Adrenal gland (tissue), 12 donors: ENCODE results near the gene ERC2. TPM values are rescaled to one million over a fixed set of nuclear protein-coding genes. Genes with fewer than 3 reads are reported as not detected.

ENCODE experiments used
- DNase-seq, 7 donors: peaks; one replicate each; pipeline ENCODE4 v3.0.0-alpha.2; 2019 to 2020
- H3K27ac ChIP-seq, 5 donors: fragments of 200-600 bp; sonication (generic) in 4 of 5; 1 replicate in 3 of 5; 2 replicates in 2 of 5; pipeline versions ENCODE4 v1.5.1 to v1.8.0; 2016 to 2020; ENCODE audit warnings: mild to moderate bottlenecking in 1 of 5
- H3K27me3 ChIP-seq: fragments of 200-600 bp; 2 replicates; pipeline ENCODE4 v1.8.0; 2021
- H3K36me3 ChIP-seq, 2 donors: fragments of 200-600 bp; replicated peaks in 1 of 2; 1 replicate in 1 of 2; 2 replicates in 1 of 2; pipeline versions ENCODE4 v1.5.1 to v1.8.0; 2018 to 2022
- H3K4me1 ChIP-seq, 2 donors: fragments of 200-600 bp; replicated peaks in 1 of 2; 1 replicate in 1 of 2; 2 replicates in 1 of 2; pipeline versions ENCODE4 v1.5.1 to v1.8.0; 2018 to 2021
- H3K4me3 ChIP-seq, 4 donors: fragments of 200-600 bp; sonication (generic) in 3 of 4; one replicate each; pipeline ENCODE4 v1.5.1; 2016 to 2018
- H3K9me3 ChIP-seq, 3 donors: fragments of 200-600 bp; sonication (generic) in 1 of 3; replicated peaks in 1 of 3; 1 replicate in 2 of 3; 2 replicates in 1 of 3; pipeline versions ENCODE4 v1.5.1 to v1.8.0; 2016 to 2021
- CTCF ChIP-seq, 6 experiments: fragments of 450-650 bp in 4 of 6; fragments of 200-600 bp in 2 of 6; sonication (generic) in 1 of 6; IDR thresholded peaks; 1 replicate in 5 of 6; 2 replicates in 1 of 6; pipeline versions ENCODE4 v1.5.1 to v1.8.0; 2016 to 2021; ENCODE audit warnings: antibody characterized with exemption in 6 of 6, mild to moderate bottlenecking in 2 of 6, moderate library complexity in 1 of 6
- POLR2A ChIP-seq, 2 donors: fragments of 450-650 bp; IDR thresholded peaks; one replicate each; pipeline ENCODE4 v1.6.1; 2017; ENCODE audit warnings: antibody characterized with exemption in 2 of 2, mild to moderate bottlenecking in 2 of 2, moderate library complexity in 1 of 2
- WGBS, 4 donors: extraction: QIAGEN DNeasy Blood & Tissue Kit in 2 of 4; methylation state at CpG; one replicate each; pipeline versions ENCODE4 v1.1.5 to v1.1.7; 2013 to 2017; 5-methylcytosine and 5-hydroxymethylcytosine counted together
- intact Hi-C, 2 donors: fragments of 100-400 bp; cut with DNase I; formaldehyde crosslinking; loops; one replicate each; pipeline versions ENCODE4 v1.14.1 to v1.15.0; 2022 to 2023
- polyA plus RNA-seq, 3 donors: library from polyadenylated mRNA; stranded (reverse); fragments of 200-250 nt in 2 of 3; fragments of 350-450 nt in 1 of 3; fragmentation: Illumina TruSeq in 1 of 3; extraction: RNeasy Lipid Tissue Mini Kit (QIAGEN cat#74804) in 1 of 3; gene quantifications; one replicate each; pipeline ENCODE4 v1.2.3, GENCODE V29; 2013 to 2014
- total RNA-seq, 9 donors: library from RNA; depleted of rRNA in 4 of 9; stranded (reverse); fragments of >200 nt in 4 of 9; fragments of 120-200 nt in 1 of 9; fragmentation: NEBNext Ultra II Directional in 1 of 9; extraction: Animal tissue kit (Norgen Biotek cat#: 25700) in 1 of 9; gene quantifications; one replicate each; pipeline versions ENCODE4 v1.1.0 to v1.2.4, GENCODE V29; 2013 to 2023
- donor health status: healthy with polysubstance abuse.
- donor health status: Bipolar disorder and iron deficiency.
- donor health status: DM: yes; HTN: yes; CAD: no.
- donor health status: DM: no; HTN: no; CAD: no.
- donor health status: DM: no; HTN: no; CAD: no.
- donor health status: DM: yes; HTN: yes; CAD: no.

The ERC2 gene
- total and polyA plus RNA-seq, 12 donors, result 0.47 to 5.8 (median 1.5) TPM

DNA sequence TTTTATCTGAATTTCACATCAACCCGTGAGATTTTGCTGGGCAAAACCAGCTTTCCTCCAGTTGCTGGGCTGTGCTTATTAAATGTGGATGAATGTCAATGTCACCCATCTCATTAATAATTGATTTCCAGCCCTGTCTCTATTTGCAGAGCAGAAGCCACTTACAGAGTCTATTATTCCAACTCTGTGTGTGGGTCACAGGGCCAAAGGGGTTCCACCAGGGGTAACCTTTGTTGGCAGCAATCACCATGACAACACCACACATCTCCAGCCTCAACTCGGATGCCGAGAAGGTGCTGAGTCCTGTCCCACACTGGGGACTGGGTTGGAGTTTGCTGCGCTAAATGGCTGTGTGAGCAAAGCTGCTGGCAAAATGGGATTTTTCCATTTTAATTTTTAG, 930.1 kb downstream of the ERC2 start:
- no peaks in the 10 kb centered on the region for H3K27me3 ChIP-seq
- WGBS, 4 donors, result 76 to 86% (median 83%) methylated on average over 4 of the region's 4 CpGs
- no peak for DNase-seq
- TF ChIP-seq POLR2A (IDR thresholded peaks at IDR 0.05) (no peak), CTCF (IDR thresholded peaks at IDR 0.05) (no peak)
- H3K9me3 ChIP-seq, result no peaks in the 10 kb centered on the region
- H3K4me1 ChIP-seq, result peaks cover 0 to 4% of the 10 kb centered on the region in 2 donors
- H3K27ac ChIP-seq, result no peak overlapping the region
- intact Hi-C loops, result no loop called here
- no peak overlapping the region for H3K4me3 ChIP-seq
- no peaks in the 10 kb centered on the region for H3K36me3 ChIP-seq

DNA sequence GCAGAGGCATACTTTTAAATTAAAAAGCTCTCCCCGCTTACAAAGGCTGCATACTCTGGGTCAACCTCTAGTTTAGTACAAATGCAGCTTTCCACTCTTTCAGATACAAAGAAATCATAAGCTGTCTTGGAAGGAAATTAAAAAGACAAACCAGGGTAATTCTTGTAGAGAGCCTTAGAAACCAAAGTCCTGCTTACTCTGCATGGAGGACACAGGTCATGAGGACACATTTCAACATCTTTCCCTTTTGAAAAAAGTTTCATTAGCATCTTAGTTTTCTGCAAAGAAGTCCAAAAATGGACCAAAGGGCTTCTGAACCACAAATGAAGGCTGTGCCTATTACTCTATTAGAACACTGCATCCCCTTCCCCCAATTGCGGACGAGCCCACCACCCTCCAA, 930.7 kb downstream of the ERC2 start:
- Histone ChIP-seq H3K36me3 (no peaks in the 10 kb centered on the region), H3K9me3 (no peaks in the 10 kb centered on the region), H3K4me1 (peaks cover 0 to 4% of the 10 kb centered on the region in 2 donors), H3K27me3 (no peaks in the 10 kb centered on the region), H3K4me3 (no peak overlapping the region), H3K27ac (no peak overlapping the region)
- intact Hi-C loops, result no loop called here
- WGBS, 4 donors, result 74 to 100% (median 93%) methylated on average over 3 of the region's 3 CpGs
- DNase-seq, result no peak
- no peak for TF ChIP-seq POLR2A (IDR thresholded peaks at IDR 0.05)
- no peak for TF ChIP-seq CTCF (IDR thresholded peaks at IDR 0.05)

- TF ChIP-seq CTCF (IDR thresholded peaks at IDR 0.05), result no peak
- no peak for TF ChIP-seq POLR2A (IDR thresholded peaks at IDR 0.05)
Measured at GRCh38 chr3:55537129-55537528, 931.1 kb downstream of the ERC2 start.

GRCh38 chr3:55534876-55535275, 933.4 kb downstream of the ERC2 start:
- no peak overlapping the region for H3K4me3 ChIP-seq
- no peaks in the 10 kb centered on the region for H3K36me3 ChIP-seq
- no peaks in the 10 kb centered on the region for H3K4me1 ChIP-seq
- TF ChIP-seq CTCF (IDR thresholded peaks at IDR 0.05) (no peak), POLR2A (IDR thresholded peaks at IDR 0.05) (no peak)
- no peak for DNase-seq
- H3K27ac ChIP-seq, result no peak overlapping the region
- intact Hi-C loops, result no loop called here
- WGBS, 4 donors, result 68 to 83% (median 77%) methylated on average over 2 of the region's 2 CpGs
- H3K27me3 ChIP-seq, result no peaks in the 10 kb centered on the region
- no peaks in the 10 kb centered on the region for H3K9me3 ChIP-seq

More at GRCh38 chr3:55537129-55537528, 931.1 kb downstream of the ERC2 start:
- no peaks in the 10 kb centered on the region for H3K27me3 ChIP-seq
- intact Hi-C loops, result no loop called here
- no peak overlapping the region for H3K4me3 ChIP-seq
- H3K36me3 ChIP-seq, result no peaks in the 10 kb centered on the region
- H3K9me3 ChIP-seq, result no peaks in the 10 kb centered on the region
- WGBS, 4 donors, result 88 to 91% (median 89%) methylated on average over 7 of the region's 7 CpGs
- no peak overlapping the region for H3K27ac ChIP-seq
- H3K4me1 ChIP-seq, result peaks cover 0 to 4% of the 10 kb centered on the region in 2 donors
- DNase-seq, result no peak
